ENCODE measurements around the gene RSKR. TPM values are rescaled to one million over a fixed set of nuclear protein-coding genes. Genes with fewer than 3 reads are reported as not detected.
A peak's percentile ranks its signal among the peaks of the same experiment; 100 is the strongest.

Gene RSKR
- total RNA-seq, 1 donor, result 5.6 TPM

DNA sequence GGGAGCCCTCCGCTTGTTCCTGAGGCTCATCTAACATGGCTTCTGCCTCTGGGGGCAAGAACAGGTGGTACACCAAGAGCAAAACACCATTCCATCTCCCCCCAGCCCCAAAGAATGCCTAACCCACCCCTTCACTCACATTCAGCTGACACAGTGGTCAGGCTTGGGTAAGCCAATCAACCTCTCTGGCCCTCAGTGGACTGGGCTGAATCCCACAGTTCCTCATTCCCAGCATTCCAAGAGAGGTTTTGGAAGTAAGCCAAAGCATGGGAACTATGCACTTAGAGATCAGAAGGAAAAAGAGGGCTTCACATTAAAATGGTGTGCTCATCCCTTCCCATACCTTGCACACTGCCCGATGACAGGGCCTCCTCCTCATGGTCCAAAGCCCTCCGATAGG, 50.5 kb downstream of the RSKR start:
- peak; percentile 45 for DNase-seq (ENCODE audit: low read depth)
- TF ChIP-seq, protein P1, sequence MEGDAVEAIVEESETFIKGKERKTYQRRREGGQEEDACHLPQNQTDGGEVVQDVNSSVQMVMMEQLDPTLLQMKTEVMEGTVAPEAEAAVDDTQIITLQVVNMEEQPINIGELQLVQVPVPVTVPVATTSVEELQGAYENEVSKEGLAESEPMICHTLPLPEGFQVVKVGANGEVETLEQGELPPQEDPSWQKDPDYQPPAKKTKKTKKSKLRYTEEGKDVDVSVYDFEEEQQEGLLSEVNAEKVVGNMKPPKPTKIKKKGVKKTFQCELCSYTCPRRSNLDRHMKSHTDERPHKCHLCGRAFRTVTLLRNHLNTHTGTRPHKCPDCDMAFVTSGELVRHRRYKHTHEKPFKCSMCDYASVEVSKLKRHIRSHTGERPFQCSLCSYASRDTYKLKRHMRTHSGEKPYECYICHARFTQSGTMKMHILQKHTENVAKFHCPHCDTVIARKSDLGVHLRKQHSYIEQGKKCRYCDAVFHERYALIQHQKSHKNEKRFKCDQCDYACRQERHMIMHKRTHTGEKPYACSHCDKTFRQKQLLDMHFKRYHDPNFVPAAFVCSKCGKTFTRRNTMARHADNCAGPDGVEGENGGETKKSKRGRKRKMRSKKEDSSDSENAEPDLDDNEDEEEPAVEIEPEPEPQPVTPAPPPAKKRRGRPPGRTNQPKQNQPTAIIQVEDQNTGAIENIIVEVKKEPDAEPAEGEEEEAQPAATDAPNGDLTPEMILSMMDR (IDR thresholded peaks at IDR 0.05; ENCODE audit: insufficient read depth, low read depth, low read length), result no peak
- no peak overlapping the region for H3K4me3 ChIP-seq (ENCODE audit: low read depth, low read length)

Other genes starting within 250 kb of the RSKR start
- not detected in 2 replicates for gene SEBOX, start 249.0 kb downstream of the RSKR start, total RNA-seq
- gene VTN, start 243.9 kb downstream of the RSKR start, total RNA-seq, result 5.2 and 10.0 TPM in 2 replicates
- gene SARM1, start 242.5 kb downstream of the RSKR start, total RNA-seq, result 12.9 and 16.4 TPM in 2 replicates
- 8.4 and 9.5 TPM in 2 replicates for gene SLC46A1, start 208.0 kb downstream of the RSKR start, total RNA-seq
- not detected in 2 replicates for gene SLC13A2, start 140.5 kb downstream of the RSKR start, total RNA-seq
- gene FOXN1, start 107.8 kb downstream of the RSKR start, total RNA-seq, result not detected in 2 replicates
- 19.6 and 21.6 TPM in 2 replicates for gene UNC119, start 61.6 kb downstream of the RSKR start, total RNA-seq
- gene PIGS, start 42.7 kb downstream of the RSKR start, total RNA-seq, result 48.3 and 52.7 TPM in 2 replicates
- gene ALDOC, start 37.3 kb downstream of the RSKR start, total RNA-seq, result 28.9 and 41.6 TPM in 2 replicates
- gene SPAG5, start 15.2 kb downstream of the RSKR start, total RNA-seq, result 21.9 and 38.4 TPM in 2 replicates
- 143 and 176 TPM in 2 replicates for gene BLTP2, start 31.0 kb upstream of the RSKR start, total RNA-seq
- 41.6 and 57.4 TPM in 2 replicates for gene SDF2, start 47.7 kb upstream of the RSKR start, total RNA-seq
- gene SUPT6H, start 48.0 kb upstream of the RSKR start, total RNA-seq, result 52.2 and 54.4 TPM in 2 replicates
- gene PROCA1, start 97.7 kb upstream of the RSKR start, total RNA-seq, result under 0.01 and 1.6 TPM in 2 replicates
- gene RAB34, start 103.7 kb upstream of the RSKR start, total RNA-seq, result 148 and 185 TPM in 2 replicates
- 336 and 532 TPM in 2 replicates for gene RPL23A, start 105.8 kb upstream of the RSKR start, total RNA-seq
- gene TLCD1, start 112.0 kb upstream of the RSKR start, total RNA-seq, result 6.1 and 8.2 TPM in 2 replicates
- 2.2 and 7.4 TPM in 2 replicates for gene NEK8, start 114.6 kb upstream of the RSKR start, total RNA-seq
- gene TRAF4, start 129.8 kb upstream of the RSKR start, total RNA-seq, result 37.7 and 64.8 TPM in 2 replicates
- 5.5 and 6.9 TPM in 2 replicates for gene FAM222B, start 228.6 kb upstream of the RSKR start, total RNA-seq
- 29.6 and 39.3 TPM in 2 replicates for gene ERAL1, start 240.8 kb upstream of the RSKR start, total RNA-seq